B cell (primary cell): ENCODE data around the gene ELOVL6. TPM values are rescaled to one million over a fixed set of nuclear protein-coding genes. Genes with fewer than 3 reads are reported as not detected.
"Not testable (repeated sequence)": the region's sequence is repeated elsewhere in the genome, so short reads cannot be mapped to it uniquely, and the experiment has no call there.

Experiments used
- ATAC-seq: fragments of 200-7000 bp; cut with Tn5 transposase; one replicate; pipeline ENCODE4 v1.10.0; 2021; ENCODE audit warnings: low read depth, mild to moderate bottlenecking, moderate number of reproducible peaks, moderate library complexity
- CTCF ChIA-PET: fragments of 350-600 bp; sonication (Branson Sonifier 250); formaldehyde crosslinking; loops from one replicate; lab custom pipeline; 2021; ENCODE audit warnings: antibody characterized with exemption, inconsistent platforms; lab: Charles Lee
- POLR2A ChIA-PET: fragments of 350-600 bp; sonication (Branson Sonifier 250); formaldehyde crosslinking; loops from one replicate; lab custom pipeline; 2021; ENCODE audit warnings: antibody characterized with exemption; lab: Charles Lee
- DNase-seq: peaks from one replicate; pipeline ENCODE4 v3.0.0; 2013
- H2AFZ ChIP-seq: 2 replicates; pipeline ENCODE4 v1.6.1; 2012; ENCODE audit warnings: mild to moderate bottlenecking, low read depth, low read length; ENCODE audit not compliant: insufficient read depth, poor library complexity, severe bottlenecking
- H3K27ac ChIP-seq, 2 donors: 1 replicate in 1 of 2; 2 replicates in 1 of 2; pipeline ENCODE4 v1.5.1; 2012 to 2013; ENCODE audit warnings: low read length in 2 of 2, mild to moderate bottlenecking in 2 of 2, moderate library complexity in 1 of 2
- H3K27me3 ChIP-seq, 4 experiments: fragments of 200-600 bp in 1 of 4; sonication (generic) in 1 of 4; replicated peaks in 1 of 4; 1 replicate in 2 of 4; 2 replicates in 2 of 4; pipeline versions ENCODE4 v1.6.1 to v1.7.0; 2013 to 2016; ENCODE audit warnings: low read length in 3 of 4, mild to moderate bottlenecking in 2 of 4, mixed read lengths in 1 of 4, moderate library complexity in 1 of 4; ENCODE audit not compliant: insufficient read depth in 4 of 4, control insufficient read depth in 3 of 4; ENCODE audit errors: control extremely low read depth in 1 of 4
- H3K36me3 ChIP-seq, 2 experiments: replicated peaks in 1 of 2; 1 replicate in 1 of 2; 2 replicates in 1 of 2; pipeline versions ENCODE4 v1.6.1 to v1.7.1; 2013; ENCODE audit warnings: low read length in 1 of 2; ENCODE audit not compliant: insufficient read depth in 2 of 2, control insufficient read depth in 1 of 2; ENCODE audit errors: control extremely low read depth in 1 of 2, extremely low read depth in 1 of 2
- H3K4me1 ChIP-seq, 2 donors: fragments of 200-600 bp in 1 of 2; sonication (generic) in 1 of 2; 1 replicate in 1 of 2; 2 replicates in 1 of 2; pipeline versions ENCODE4 v1.5.1 to v1.6.1; 2013 to 2017; ENCODE audit warnings: low read length in 2 of 2; ENCODE audit not compliant: control insufficient read depth in 2 of 2, insufficient read depth in 2 of 2
- H3K4me2 ChIP-seq: replicated peaks from 2 replicates; pipeline ENCODE3; 2012; ENCODE audit warnings: mild to moderate bottlenecking, low read depth, low read length; ENCODE audit not compliant: poor library complexity, severe bottlenecking
- H3K4me3 ChIP-seq, 5 experiments: fragments of 200-600 bp in 1 of 5; sonication (generic) in 1 of 5; 1 replicate in 3 of 5; 2 replicates in 2 of 5; pipeline versions ENCODE4 v1.5.1 to v1.7.0; 2011 to 2016; ENCODE audit warnings: low read length in 4 of 5, mild to moderate bottlenecking in 4 of 5, low read depth in 2 of 5, control low read depth in 1 of 5, moderate library complexity in 1 of 5; ENCODE audit not compliant: insufficient read depth in 1 of 5; ENCODE audit errors: control extremely low read depth in 1 of 5, extremely low read depth in 1 of 5
- H3K79me2 ChIP-seq: fragments of 200-600 bp; sonication (generic); one replicate; pipeline ENCODE4 v1.6.0; 2016; ENCODE audit warnings: low read length; ENCODE audit not compliant: control insufficient read depth, insufficient read depth
- H3K9ac ChIP-seq: fragments of 200-600 bp; sonication (generic); 2 replicates; pipeline ENCODE4 v1.6.1; 2017; ENCODE audit warnings: mild to moderate bottlenecking, low read length, moderate library complexity
- H3K9me3 ChIP-seq, 3 donors: one replicate each; pipeline versions ENCODE4 v1.6.1 to v1.7.1; 2013; ENCODE audit warnings: low read length in 2 of 3; ENCODE audit not compliant: control insufficient read depth in 2 of 3, insufficient read depth in 1 of 3; ENCODE audit errors: control extremely low read depth in 1 of 3
- H4K20me1 ChIP-seq: 2 replicates; pipeline ENCODE4 v1.6.0; 2012; ENCODE audit warnings: mild to moderate bottlenecking, low read length; ENCODE audit not compliant: insufficient read depth, control insufficient read depth, poor library complexity, severe bottlenecking
- H3K27ac Mint-ChIP-seq: one replicate; pipeline ENCODE4 v1.8.0; 2021; ENCODE audit warnings: mixed read lengths
- H3K27me3 Mint-ChIP-seq: one replicate; pipeline ENCODE4 v1.8.0; 2021; ENCODE audit warnings: mixed read lengths
- H3K4me1 Mint-ChIP-seq: one replicate; pipeline ENCODE4 v1.8.0; 2021; ENCODE audit warnings: mixed read lengths
- H3K4me3 Mint-ChIP-seq: one replicate; pipeline ENCODE4 v1.8.0; 2021; ENCODE audit warnings: mixed read lengths
- H3K9me3 Mint-ChIP-seq: one replicate; pipeline ENCODE4 v1.8.0; 2022; ENCODE audit warnings: mixed read lengths; ENCODE audit not compliant: insufficient read depth
- EZH2 ChIP-seq: IDR thresholded peaks from 2 replicates; pipeline ENCODE4 v1.6.1; 2012; ENCODE audit warnings: borderline replicate concordance, low read depth, mild to moderate bottlenecking, moderate library complexity, low read length; ENCODE audit not compliant: insufficient read depth, poor library complexity, severe bottlenecking
- WGBS: methylation state at CpG from one replicate; pipeline ENCODE4 v1.1.5; 2013; ENCODE audit warnings: missing lambda C conversion rate; ENCODE audit not compliant: insufficient coverage; 5-methylcytosine and 5-hydroxymethylcytosine counted together
- intact Hi-C: fragments of 100-400 bp; cut with micrococcal nuclease; formaldehyde crosslinking; loops from one replicate; pipeline ENCODE4 v1.10.0; 2022
- polyA plus RNA-seq: library from polyadenylated mRNA; depleted of rRNA; stranded (reverse); fragments of >200 nt; gene quantifications from 2 replicates; pipeline ENCODE4 v1.2.3, GENCODE V29; 2012
- total RNA-seq, 2 donors: library from RNA; stranded (reverse); fragments of 120-200 nt in 1 of 2; gene quantifications; 1 replicate in 1 of 2; 2 replicates in 1 of 2; pipeline versions ENCODE4 v1.2.3 to v1.2.4, GENCODE V29; 2013 to 2022
- TF ChIP-seq, protein P1 (sequence below): fragments of 200-600 bp; IDR thresholded peaks from one replicate; pipeline ENCODE4 v1.8.0; 2022; ENCODE audit warnings: antibody characterized with exemption, mild to moderate bottlenecking

Gene ELOVL6
- total and polyA plus RNA-seq, 2 donors (not counting 1 experiment from before 2014, with no cell fraction given): 0.10 to 0.22 TPM

DNA sequence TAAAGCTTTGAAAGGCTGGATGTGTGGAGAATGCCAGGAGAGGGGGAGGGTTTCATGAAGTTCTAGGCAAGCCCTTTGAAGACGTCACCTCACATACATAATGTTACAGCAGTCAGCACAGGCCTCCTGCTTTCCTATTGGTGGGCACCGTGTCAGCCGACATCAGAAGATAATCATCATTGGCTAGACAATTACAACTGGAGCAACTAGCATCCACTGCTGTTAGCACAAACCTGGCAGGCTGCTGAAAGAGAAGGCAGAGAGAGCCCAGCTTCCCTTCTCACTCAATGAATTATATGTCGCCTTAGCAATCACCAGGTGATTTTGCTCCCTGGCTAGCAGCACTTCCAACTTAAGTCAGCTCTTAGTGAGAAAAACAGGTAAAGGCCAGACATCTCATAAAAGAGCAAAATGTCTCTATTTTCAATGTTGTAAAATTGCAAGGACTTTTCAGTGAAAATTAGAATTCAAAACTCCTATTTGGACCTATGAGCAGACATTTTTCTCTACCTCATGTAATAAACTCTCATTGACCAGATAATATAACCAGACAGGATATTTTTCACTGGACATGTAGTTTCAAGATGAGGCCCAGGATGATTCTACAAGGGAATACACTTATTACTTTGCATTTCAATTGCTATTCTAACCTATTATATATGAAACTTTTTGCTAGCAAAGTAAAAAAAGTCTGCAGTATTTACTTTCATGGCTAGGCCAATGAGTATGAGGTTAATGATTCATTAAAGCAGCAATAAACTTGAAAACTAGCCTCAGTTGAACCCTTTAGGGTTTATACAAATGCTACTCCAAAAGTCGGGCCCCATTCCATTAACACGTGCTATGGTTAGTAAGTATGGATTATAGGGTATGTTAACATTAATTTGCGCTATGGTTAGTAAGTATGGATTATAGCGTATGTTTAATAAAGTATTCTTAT is 4.3 kb downstream of the ELOVL6 start:
- POLR2A ChIA-PET: no interaction called here
- intact Hi-C loops: loop anchor here (10.0 kb wide), 2 partner anchors 321 to 489 kb away; partner anchors contain the start of gene CASP6
- WGBS: 21% methylated on average over 4 of the region's 8 CpGs
- no peak overlapping the region for H3K9ac ChIP-seq
- H3K27me3 ChIP-seq: no peaks in the 10 kb centered on the region
- H3K4me1 Mint-ChIP-seq: peaks cover 30% of the 10 kb centered on the region
- peak; percentile 78 for ATAC-seq
- H3K36me3 ChIP-seq: no peaks in the 10 kb centered on the region
- peak overlapping the region; percentile 75 for H2AFZ ChIP-seq
- H4K20me1 ChIP-seq: no peaks in the 10 kb centered on the region
- peak overlapping the region; percentile 4 for H3K4me3 Mint-ChIP-seq
- peak overlapping the region; percentile 1 to 71 for H3K27ac ChIP-seq
- peak; percentile 82 for DNase-seq
- H3K4me2 ChIP-seq: peak overlapping the region; percentile 36
- no peaks in the 10 kb centered on the region for H3K9me3 ChIP-seq
- H3K9me3 Mint-ChIP-seq: no peaks in the 10 kb centered on the region
- H3K27ac Mint-ChIP-seq: peak overlapping the region; percentile 68
- TF ChIP-seq EZH2: no peak
- TF ChIP-seq, protein P1, sequence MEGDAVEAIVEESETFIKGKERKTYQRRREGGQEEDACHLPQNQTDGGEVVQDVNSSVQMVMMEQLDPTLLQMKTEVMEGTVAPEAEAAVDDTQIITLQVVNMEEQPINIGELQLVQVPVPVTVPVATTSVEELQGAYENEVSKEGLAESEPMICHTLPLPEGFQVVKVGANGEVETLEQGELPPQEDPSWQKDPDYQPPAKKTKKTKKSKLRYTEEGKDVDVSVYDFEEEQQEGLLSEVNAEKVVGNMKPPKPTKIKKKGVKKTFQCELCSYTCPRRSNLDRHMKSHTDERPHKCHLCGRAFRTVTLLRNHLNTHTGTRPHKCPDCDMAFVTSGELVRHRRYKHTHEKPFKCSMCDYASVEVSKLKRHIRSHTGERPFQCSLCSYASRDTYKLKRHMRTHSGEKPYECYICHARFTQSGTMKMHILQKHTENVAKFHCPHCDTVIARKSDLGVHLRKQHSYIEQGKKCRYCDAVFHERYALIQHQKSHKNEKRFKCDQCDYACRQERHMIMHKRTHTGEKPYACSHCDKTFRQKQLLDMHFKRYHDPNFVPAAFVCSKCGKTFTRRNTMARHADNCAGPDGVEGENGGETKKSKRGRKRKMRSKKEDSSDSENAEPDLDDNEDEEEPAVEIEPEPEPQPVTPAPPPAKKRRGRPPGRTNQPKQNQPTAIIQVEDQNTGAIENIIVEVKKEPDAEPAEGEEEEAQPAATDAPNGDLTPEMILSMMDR: no peak
- CTCF ChIA-PET: interaction anchor here (1.1 to 1.8 kb wide), 3 partner anchors 10 to 145 kb away, joined by 3 to 4 read pairs (median 4); no protein-coding TSS in a partner anchor
- peaks cover 16 to 17% of the 10 kb centered on the region in 2 donors for H3K4me1 ChIP-seq
- no peak overlapping the region for H3K4me3 ChIP-seq
- no peaks in the 10 kb centered on the region for H3K27me3 Mint-ChIP-seq
- H3K79me2 ChIP-seq: no peaks in the 10 kb centered on the region

DNA sequence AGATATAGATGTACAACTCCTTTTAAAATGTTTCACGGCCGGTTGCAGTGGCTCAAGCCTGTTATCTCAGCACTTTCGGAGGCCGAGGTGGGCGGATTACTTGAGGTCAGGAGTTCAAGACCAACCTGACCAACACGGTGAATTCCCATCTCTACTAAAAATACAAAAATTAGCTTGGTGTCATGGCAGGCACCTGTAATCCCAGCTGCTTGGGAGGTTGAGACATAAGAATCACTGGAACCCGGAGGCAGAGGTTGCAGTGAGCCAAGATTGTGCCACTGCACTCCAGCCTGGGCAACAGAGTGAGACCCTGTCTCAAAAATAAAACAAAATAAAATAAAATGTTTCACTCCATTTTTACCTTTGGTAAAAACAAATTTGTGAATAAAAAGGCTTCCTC is 5.1 kb downstream of the ELOVL6 start:
- H4K20me1 ChIP-seq, H3K27ac Mint-ChIP-seq, H3K9me3 Mint-ChIP-seq, H3K27me3 ChIP-seq, H3K27me3 Mint-ChIP-seq, H3K4me3 ChIP-seq, H3K79me2 ChIP-seq, H3K36me3 ChIP-seq, DNase-seq, H3K9me3 ChIP-seq, POLR2A ChIA-PET, H3K4me3 Mint-ChIP-seq, ATAC-seq, H3K9ac ChIP-seq: not testable (repeated sequence)
- Histone ChIP-seq H3K27ac (peak overlapping the region in 1 of 2 donors; percentile 71), H3K4me1 (peaks cover 14% of the 10 kb centered on the region in 2 donors), H2AFZ (peak overlapping the region; percentile 75), H3K4me2 (peak overlapping the region; percentile 36)
- CTCF ChIA-PET: interaction anchor here (1.1 to 1.3 kb wide), 2 partner anchors 17 to 144 kb away, joined by 4 read pairs; no protein-coding TSS in a partner anchor
- intact Hi-C loops: loop anchor here (10.0 kb wide), 2 partner anchors 322 to 488 kb away; partner anchors contain the start of gene CASP6
- peaks cover 24% of the 10 kb centered on the region for H3K4me1 Mint-ChIP-seq
- WGBS: 98% methylated on average over 7 of the region's 7 CpGs
